Smooth muscle cell of trachea (primary cell): ENCODE results near the gene PCSK4. TPM values are rescaled to one million over a fixed set of nuclear protein-coding genes. Genes with fewer than 3 reads are reported as not detected.

ENCODE experiments used
- total RNA-seq: library from RNA; depleted of rRNA; stranded (reverse); fragments of >200 nt; gene quantifications from 2 replicates; pipeline ENCODE4 v1.2.1, GENCODE V29; 2014

PCSK4 gene
- 1.5 and 4.0 TPM in 2 replicates for total RNA-seq

GRCh38 chr19:1490311-1491113 lies at the start of gene PCSK4:
PCSK4 (minus strand) TSS chr19:1490350; CDS start chr19:1490346, 4 bp downstream.

GRCh38 chr19:1523412-1524286 lies 33.5 kb upstream of the PCSK4 start, which contains the start of gene PLK5:
PLK5 (plus strand) TSS chr19:1524077; CDS start chr19:1526997, 2,920 bp downstream.

GRCh38 chr19:1512671-1513498 lies 22.7 kb upstream of the PCSK4 start, which contains the start of gene ADAMTSL5:
ADAMTSL5 (minus strand) TSS chr19:1513019; CDS start chr19:1510943, 2,076 bp downstream.

GRCh38 chr19:1491114-1491848 lies 1.1 kb upstream of the PCSK4 start, which contains the start of gene REEP6:
REEP6 (plus strand) TSS chr19:1491181; CDS start chr19:1491270, 89 bp downstream.

GRCh38 chr19:1478934-1479707 lies 11.0 kb downstream of the PCSK4 start, which contains the start of gene C19orf25:
C19orf25 (minus strand) TSS chr19:1479215; CDS start chr19:1478903, 312 bp downstream.

GRCh38 chr19:1449467-1450442 lies 40.4 kb downstream of the PCSK4 start, which contains the start of gene APC2:
APC2 (plus strand) TSS chr19:1450121; CDS start chr19:1453002, 2,881 bp downstream.

GRCh38 chr19:1438035-1438932 lies 51.9 kb downstream of the PCSK4 start, which contains the start of gene RPS15:
RPS15 (plus strand) TSS chr19:1438396; CDS start chr19:1438426, 30 bp downstream.

Other genes with a start within 250 kb of the PCSK4 start
- 26.8 and 51.5 TPM in 2 replicates for gene ATP5F1D, start 248.6 kb downstream of the PCSK4 start, total RNA-seq
- 24.9 and 33.2 TPM in 2 replicates for gene MIDN, start 241.8 kb downstream of the PCSK4 start, total RNA-seq
- 98.2 and 370 TPM in 2 replicates for gene CIRBP, start 221.0 kb downstream of the PCSK4 start, total RNA-seq
- 29.7 and 45.3 TPM in 2 replicates for gene FAM174C, start 214.8 kb downstream of the PCSK4 start, total RNA-seq
- gene EFNA2, start 204.5 kb downstream of the PCSK4 start, total RNA-seq: not detected in 2 replicates
- 63.7 and 92.6 TPM in 2 replicates for gene NDUFS7, start 106.4 kb downstream of the PCSK4 start, total RNA-seq
- 33.7 and 61.5 TPM in 2 replicates for gene GAMT, start 88.8 kb downstream of the PCSK4 start, total RNA-seq
- gene DAZAP1, start 82.8 kb downstream of the PCSK4 start, total RNA-seq: 50.4 and 60.5 TPM in 2 replicates
- gene RPS15, start 52.0 kb downstream of the PCSK4 start, total RNA-seq: 434 and 768 TPM in 2 replicates
- gene APC2, start 40.2 kb downstream of the PCSK4 start, total RNA-seq: 0.29 and 0.83 TPM in 2 replicates
- 30.8 and 41.5 TPM in 2 replicates for gene C19orf25, start 11.1 kb downstream of the PCSK4 start, total RNA-seq
- 0.87 and 4.6 TPM in 2 replicates for gene REEP6, start 831 bp upstream of the PCSK4 start, total RNA-seq
- 5.7 and 11.7 TPM in 2 replicates for gene ADAMTSL5, start 22.7 kb upstream of the PCSK4 start, total RNA-seq
- gene PLK5, start 33.7 kb upstream of the PCSK4 start, total RNA-seq: 0.17 TPM in 1 of 2 replicates, not detected in the other
- gene MEX3D, start 78.0 kb upstream of the PCSK4 start, total RNA-seq: 30.5 and 80.6 TPM in 2 replicates
- 92.6 and 107 TPM in 2 replicates for gene MBD3, start 102.5 kb upstream of the PCSK4 start, total RNA-seq
- 59.3 and 98.6 TPM in 2 replicates for gene UQCR11, start 115.1 kb upstream of the PCSK4 start, total RNA-seq
- 81.0 and 88.7 TPM in 2 replicates for gene TCF3, start 162.3 kb upstream of the PCSK4 start, total RNA-seq